HepG2 (cell line): ENCODE measurements around the gene RIPPLY1.

Experiments used
- BRD4 ChIP-seq: sonication (generic); formaldehyde crosslinking; IDR thresholded peaks from 2 replicates; pipeline ENCODE4 v1.4.0; 2020; ENCODE audit warnings: missing genetic modification reagents
- CAMTA2 ChIP-seq: sonication (generic); formaldehyde crosslinking; IDR thresholded peaks from 2 replicates; pipeline ENCODE4 v1.4.0; 2020; ENCODE audit warnings: mild to moderate bottlenecking, missing genetic modification reagents, borderline replicate concordance
- EP300 ChIP-seq, 3 experiments: sonication (generic) in 1 of 3; formaldehyde crosslinking in 1 of 3; IDR thresholded peaks; 2 replicates each; pipeline versions ENCODE4 v1.5.1 to v1.6.1; 2011 to 2020; ENCODE audit warnings: low read depth in 2 of 3, low read length in 2 of 3, borderline replicate concordance in 1 of 3, improper control_type of control experiment in 1 of 3, mild to moderate bottlenecking in 1 of 3, missing genetic modification reagents in 1 of 3, moderate library complexity in 1 of 3
- FUBP1 ChIP-seq: sonication (generic); formaldehyde crosslinking; IDR thresholded peaks from 2 replicates; pipeline ENCODE4 v1.5.1; 2020; ENCODE audit warnings: missing genetic modification reagents, mild to moderate bottlenecking, borderline replicate concordance
- HCFC1 ChIP-seq: fragments of 150-350 bp; IDR thresholded peaks from 2 replicates; pipeline ENCODE4 v1.6.1; 2014; ENCODE audit warnings: low read depth, low read length
- MAZ ChIP-seq, 2 experiments: sonication (generic) in 1 of 2; formaldehyde crosslinking in 1 of 2; IDR thresholded peaks; 2 replicates each; pipeline versions ENCODE4 v1.5.0 to v1.6.1; 2012 to 2020; ENCODE audit warnings: low read depth in 2 of 2, mild to moderate bottlenecking in 2 of 2, borderline replicate concordance in 1 of 2, improper control_type of control experiment in 1 of 2, low read length in 1 of 2, missing genetic modification reagents in 1 of 2, moderate library complexity in 1 of 2
- NR1H2 ChIP-seq: sonication (generic); formaldehyde crosslinking; IDR thresholded peaks from 2 replicates; pipeline ENCODE4 v1.8.1; 2022; ENCODE audit warnings: low read depth, missing genetic modification reagents, borderline replicate concordance
- NR2C2 ChIP-seq: sonication (generic); formaldehyde crosslinking; IDR thresholded peaks from 2 replicates; pipeline ENCODE4 v1.4.0; 2020; ENCODE audit warnings: missing genetic modification reagents, mild to moderate bottlenecking, moderate library complexity, borderline replicate concordance
- ZFP91 ChIP-seq: sonication (generic); formaldehyde crosslinking; IDR thresholded peaks from 2 replicates; pipeline ENCODE4 v1.9.0; 2022; ENCODE audit warnings: missing genetic modification reagents, mild to moderate bottlenecking, borderline replicate concordance
- ZNF468 ChIP-seq: sonication (generic); formaldehyde crosslinking; IDR thresholded peaks from 2 replicates; pipeline ENCODE4 v1.8.0; 2022; ENCODE audit warnings: mild to moderate bottlenecking, moderate library complexity, missing genetic modification reagents
- ZNF501 ChIP-seq: sonication (generic); formaldehyde crosslinking; IDR thresholded peaks from 2 replicates; pipeline ENCODE4 v1.5.1; 2020; ENCODE audit warnings: mild to moderate bottlenecking, moderate library complexity, missing genetic modification reagents
- ZNF776 ChIP-seq: sonication (generic); formaldehyde crosslinking; IDR thresholded peaks from 2 replicates; pipeline ENCODE4 v1.4.0; 2020; ENCODE audit warnings: mild to moderate bottlenecking, missing genetic modification reagents

GRCh38 chrX:106917830-106918500, 14.8 kb upstream of the RIPPLY1 start:
- no peak for TF ChIP-seq ZNF776 (CRISPR knock-in tag)
- no peak for TF ChIP-seq EP300 (IDR thresholded peaks at IDR 0.05; ENCODE audit: low read depth in 2 of 2, low read length in 2 of 2)
- no peak for TF ChIP-seq EP300 (CRISPR knock-in tag; IDR thresholded peaks at IDR 0.05; ENCODE audit: borderline replicate concordance)
- no peak for TF ChIP-seq NR2C2 (CRISPR knock-in tag)
- no peak for TF ChIP-seq FUBP1 (CRISPR knock-in tag)
- no peak for TF ChIP-seq BRD4 (CRISPR knock-in tag)
- TF ChIP-seq MAZ (IDR thresholded peaks at IDR 0.05; ENCODE audit: borderline replicate concordance, low read depth, low read length) = no peak
- no peak for TF ChIP-seq MAZ (CRISPR knock-in tag; IDR thresholded peaks at IDR 0.05; ENCODE audit: low read depth)
- TF ChIP-seq ZNF501 = no peak
- TF ChIP-seq HCFC1 = no peak
- TF ChIP-seq CAMTA2 (CRISPR knock-in tag) = no peak
- TF ChIP-seq ZNF468 = no peak
- no peak for TF ChIP-seq NR1H2
- no peak for TF ChIP-seq ZFP91 (CRISPR knock-in tag)
